Sigmoid colon (tissue), 4 donors: ENCODE results near the gene ATG4B.

Experiments
- CTCF ChIP-seq, 4 experiments: fragments of 450-650 bp in 3 of 4; fragments of 200-600 bp in 1 of 4; IDR thresholded peaks; one replicate each; pipeline ENCODE4 v1.5.1; 2016 to 2019; ENCODE audit warnings: antibody characterized with exemption in 4 of 4, mild to moderate bottlenecking in 3 of 4, moderate library complexity in 2 of 4
- EP300 ChIP-seq, 4 donors: sonication (generic); formaldehyde crosslinking; IDR thresholded peaks; one replicate each; pipeline ENCODE4 v1.6.1; 2017; ENCODE audit warnings: antibody characterized with exemption in 4 of 4
- POLR2A ChIP-seq, 2 donors: fragments of 450-650 bp; IDR thresholded peaks; one replicate each; pipeline ENCODE4 v1.6.1; 2016; ENCODE audit warnings: antibody characterized with exemption in 2 of 2, mild to moderate bottlenecking in 2 of 2, moderate library complexity in 2 of 2
- POLR2AphosphoS5 ChIP-seq, 4 donors: sonication (generic); formaldehyde crosslinking; IDR thresholded peaks; one replicate each; pipeline ENCODE4 v1.6.1; 2017; ENCODE audit warnings: antibody characterized with exemption in 4 of 4

- TF ChIP-seq POLR2A (IDR thresholded peaks at IDR 0.05) (no peak), CTCF (IDR thresholded peaks at IDR 0.05) (no peak), POLR2AphosphoS5 (IDR thresholded peaks at IDR 0.05) (no peak), EP300 (IDR thresholded peaks at IDR 0.05) (no peak)
Measured at GRCh38 chr2:241720099-241720498, 82.6 kb downstream of the ATG4B start.
